T47D (cell line): ENCODE results near the gene RHBDL3.

Experiments
- DNase-seq, 2 experiments: peaks; one replicate each; pipeline versions ENCODE4 v3.0.0 to v3.0.0-alpha.2; 2011 to 2012; ENCODE audit warnings: low read depth in 1 of 2, low spot score in 1 of 2
- JUND ChIP-seq: IDR thresholded peaks from 2 replicates; pipeline ENCODE4 v1.6.1; 2012; ENCODE audit warnings: low read depth
- in situ Hi-C: cut with HindIII; loops from 2 replicates; pipeline ENCODE4 v1.10.0; 2016; ENCODE audit warnings: low sequenced_read_pairs, low pct_unique_long_range_greater_than_20kb

The RHBDL3 gene

DNA sequence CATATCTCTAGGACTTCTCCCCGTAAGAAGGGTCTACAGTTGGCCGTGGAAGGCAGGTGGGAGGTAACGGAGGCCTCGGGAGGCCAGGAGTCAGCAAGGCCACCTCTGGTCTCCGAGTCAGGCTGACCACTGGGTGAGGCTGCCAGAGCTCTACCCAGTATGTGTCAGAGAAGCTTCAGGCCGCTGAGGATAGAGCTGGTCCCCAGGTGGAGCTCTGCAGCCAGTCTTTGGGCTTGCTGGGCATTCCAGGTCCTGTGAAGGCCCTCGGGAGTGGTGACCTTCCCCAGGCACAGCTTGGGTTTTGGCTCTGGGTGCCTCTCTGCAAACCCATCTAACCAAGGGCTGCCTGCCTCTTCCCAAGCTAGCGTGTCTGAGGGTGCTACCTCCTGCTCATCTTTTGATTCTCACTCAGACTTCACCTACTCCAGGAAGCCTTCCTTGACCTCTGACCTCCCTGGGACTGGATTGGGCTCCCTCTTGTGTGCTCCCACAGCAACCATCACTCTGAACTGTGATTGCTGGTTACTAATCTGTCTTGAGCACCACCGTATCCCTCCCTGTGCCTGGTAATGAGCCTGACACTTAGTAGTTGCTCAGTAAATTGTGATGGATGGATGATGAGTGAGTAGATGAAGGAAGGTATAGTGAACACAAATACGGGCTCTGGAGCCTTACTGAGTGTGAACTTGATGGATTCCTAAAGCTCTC lies 22.3 kb downstream of the RHBDL3 start:
- TF ChIP-seq JUND, result no peak
- in situ Hi-C loops, result no loop called here
- peak in 1 of 2 experiments; percentile 30 for DNase-seq

DNA sequence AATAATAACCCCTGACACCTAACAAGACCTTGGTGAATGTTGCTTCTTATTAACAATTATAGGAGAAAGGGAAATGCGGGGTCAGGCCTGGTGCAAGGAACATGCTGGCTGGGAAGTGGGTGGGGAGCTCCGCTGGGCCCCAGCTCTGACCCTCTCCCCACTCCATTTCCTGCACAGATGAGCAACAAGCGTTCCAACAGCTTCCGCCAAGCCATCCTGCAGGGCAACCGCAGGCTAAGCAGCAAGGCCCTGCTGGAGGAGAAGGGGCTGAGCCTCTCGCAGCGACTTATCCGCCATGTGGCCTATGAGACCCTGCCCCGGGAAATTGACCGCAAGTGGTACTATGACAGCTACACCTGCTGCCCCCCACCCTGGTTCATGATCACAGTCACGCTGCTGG lies 23.0 kb downstream of the RHBDL3 start:
- no peak for TF ChIP-seq JUND

GRCh38 chr17:32289471-32290070 lies 23.9 kb downstream of the RHBDL3 start:
- in situ Hi-C loops, result no loop called here
- TF ChIP-seq JUND, result no peak
- DNase-seq, result no peak

More for the DNA sequence above, 23.0 kb downstream of the RHBDL3 start:
- no peak for DNase-seq
- in situ Hi-C loops, result no loop called here

DNA sequence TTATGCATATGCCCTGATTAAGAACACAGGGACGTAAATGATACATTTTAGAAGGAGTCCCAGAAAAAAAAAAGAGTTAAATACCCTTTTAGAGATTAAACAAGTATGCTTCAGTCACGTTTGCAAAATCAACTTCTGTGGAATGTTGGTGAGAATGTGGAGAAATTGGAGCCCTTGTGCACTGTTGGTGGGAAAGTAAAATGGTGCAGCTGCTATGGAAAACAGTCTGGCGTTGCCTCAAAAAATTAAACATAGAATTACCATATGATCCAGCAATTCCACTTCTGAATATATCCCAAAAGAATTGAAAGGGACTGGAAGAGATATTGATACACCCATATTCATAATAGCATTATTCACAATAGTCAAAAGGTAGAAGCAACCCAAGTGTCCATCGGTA lies 26.5 kb downstream of the RHBDL3 start:
- in situ Hi-C loops, result no loop called here
- no peak for DNase-seq
- no peak for TF ChIP-seq JUND

DNA sequence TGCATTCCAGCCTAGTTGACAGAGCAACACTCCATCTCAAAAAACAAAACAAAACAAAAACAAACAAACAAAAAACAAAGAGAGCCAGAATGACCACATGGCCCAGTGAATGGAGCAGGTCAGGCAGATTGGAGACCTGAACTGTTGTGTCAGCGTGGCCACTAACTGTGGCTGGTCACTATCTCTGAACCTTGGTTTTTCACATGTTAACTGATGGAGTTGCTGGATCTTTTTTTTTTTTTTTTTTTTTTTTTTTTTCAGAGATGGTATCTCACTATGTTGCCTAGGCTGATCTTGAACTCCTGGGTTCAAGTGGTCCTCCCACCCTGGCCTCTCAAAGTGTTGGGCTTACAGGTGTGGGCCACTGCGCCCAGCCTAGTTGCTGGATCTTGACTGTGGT lies 31.8 kb downstream of the RHBDL3 start:
- in situ Hi-C loops, result no loop called here
- no peak for TF ChIP-seq JUND
- DNase-seq, result no peak

DNA sequence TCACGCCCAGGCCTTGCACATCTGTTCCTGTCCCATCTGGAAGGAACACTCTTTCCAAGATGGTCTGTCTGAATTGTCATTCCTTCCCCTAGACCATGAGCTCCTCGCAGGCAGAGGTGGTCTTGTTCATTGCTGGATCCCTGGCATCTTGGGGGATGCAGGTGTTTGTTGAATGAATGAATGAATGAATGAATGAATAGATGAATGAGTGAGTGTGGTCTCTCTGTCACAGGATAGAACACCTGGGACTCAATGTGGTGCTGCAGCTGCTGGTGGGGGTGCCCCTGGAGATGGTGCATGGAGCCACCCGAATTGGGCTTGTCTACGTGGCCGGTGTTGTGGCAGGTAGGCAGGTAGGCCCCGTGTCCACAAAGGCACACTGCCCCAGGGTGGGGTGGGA lies 32.2 kb downstream of the RHBDL3 start:
- in situ Hi-C loops, result no loop called here
- no peak for DNase-seq
- TF ChIP-seq JUND, result no peak

DNA sequence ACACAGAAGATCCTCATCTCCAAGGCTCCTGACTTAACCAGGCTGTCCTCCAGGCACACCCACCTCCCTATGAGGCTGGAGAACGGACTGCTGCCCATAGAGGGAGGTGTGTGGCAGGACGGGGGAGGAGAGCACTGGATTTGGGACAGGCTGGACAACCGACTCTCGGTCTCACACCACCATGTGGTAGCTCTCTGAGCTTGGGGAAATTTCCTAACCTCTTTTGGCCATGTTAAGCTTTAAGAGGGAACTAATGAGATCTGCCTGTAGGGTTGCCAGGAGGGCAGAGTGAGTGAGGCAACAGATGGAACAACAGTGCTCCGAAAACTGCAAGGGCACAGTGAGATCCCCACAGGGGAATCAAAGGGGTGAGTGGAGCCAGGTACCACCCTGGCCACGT lies 32.7 kb downstream of the RHBDL3 start:
- in situ Hi-C loops, result no loop called here
- DNase-seq, result peak; percentile 35 to 76

DNA sequence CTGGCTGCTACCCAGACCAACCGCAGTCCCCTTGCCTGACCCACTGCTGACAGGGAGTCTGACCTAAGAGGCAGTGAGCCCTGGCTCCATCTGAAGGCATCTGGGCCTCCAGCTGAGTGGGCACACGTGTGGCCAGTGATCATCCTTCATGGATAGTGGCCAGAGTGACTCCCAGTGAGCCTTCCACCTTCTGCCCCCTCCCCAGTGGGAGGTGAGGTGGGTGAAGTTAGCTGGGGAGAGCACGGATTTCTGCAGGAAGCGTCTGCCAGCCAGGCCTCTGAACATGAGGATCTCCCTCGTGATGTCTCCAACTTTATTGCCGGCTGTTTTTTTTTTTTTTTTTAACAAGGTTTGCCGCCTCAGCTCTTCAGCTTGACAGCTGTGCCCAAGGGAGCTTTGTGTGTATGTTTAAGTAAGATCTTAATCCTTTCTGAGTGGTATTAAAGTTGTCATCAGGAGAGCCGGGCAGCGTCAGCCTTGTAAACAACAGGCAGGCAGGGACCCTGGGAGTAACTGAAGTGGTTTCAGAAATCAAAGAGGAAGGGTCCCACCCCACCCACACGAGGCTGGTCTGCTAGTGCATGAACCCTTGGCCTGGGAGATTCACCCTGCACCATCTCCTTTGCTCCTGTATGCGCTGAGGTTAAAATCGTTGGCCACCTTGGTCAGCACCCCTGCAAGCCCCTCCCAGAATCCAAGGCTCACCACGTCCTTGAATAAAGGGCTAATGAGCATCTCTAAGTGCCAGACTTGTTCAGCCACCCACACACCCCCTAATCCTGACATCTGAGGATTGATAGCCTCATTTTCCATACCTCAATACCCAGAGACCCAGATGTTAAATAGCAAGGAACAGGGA lies 33.3 kb downstream of the RHBDL3 start:
- peak; percentile 39 to 79 for DNase-seq
- in situ Hi-C loops, result no loop called here
- TF ChIP-seq JUND, result no peak

More for the DNA sequence above, 32.7 kb downstream of the RHBDL3 start:
- no peak for TF ChIP-seq JUND

- TF ChIP-seq JUND, result no peak
- no peak for DNase-seq
- in situ Hi-C loops, result no loop called here
These were observed 34.0 kb downstream of the RHBDL3 start for GRCh38 chr17:32299580-32300164.

DNA sequence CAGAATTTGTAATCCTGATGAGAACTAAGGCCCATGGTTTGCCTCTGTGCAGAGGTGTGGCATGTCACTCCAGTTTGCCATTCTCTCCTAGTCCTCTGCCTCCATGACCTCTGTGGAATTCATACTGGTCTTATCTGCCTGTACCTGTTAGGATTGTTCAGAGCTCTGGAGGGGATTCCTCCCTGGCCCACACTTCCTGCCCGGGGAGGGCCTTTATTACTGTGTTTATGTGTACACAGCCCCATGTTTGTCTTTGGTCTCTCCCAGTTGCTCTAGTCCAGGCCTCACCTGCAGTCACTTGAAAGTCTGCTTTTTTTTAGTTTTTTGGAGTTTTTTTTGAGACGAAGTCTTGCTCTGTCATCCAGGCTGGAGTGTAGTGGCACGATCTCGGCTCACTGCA lies 36.4 kb downstream of the RHBDL3 start:
- TF ChIP-seq JUND, result no peak
- in situ Hi-C loops, result no loop called here
- DNase-seq, result no peak

GRCh38 chr17:32302860-32303649 lies 37.4 kb downstream of the RHBDL3 start:
- peak in 1 of 2 experiments; percentile 87 for DNase-seq

DNA sequence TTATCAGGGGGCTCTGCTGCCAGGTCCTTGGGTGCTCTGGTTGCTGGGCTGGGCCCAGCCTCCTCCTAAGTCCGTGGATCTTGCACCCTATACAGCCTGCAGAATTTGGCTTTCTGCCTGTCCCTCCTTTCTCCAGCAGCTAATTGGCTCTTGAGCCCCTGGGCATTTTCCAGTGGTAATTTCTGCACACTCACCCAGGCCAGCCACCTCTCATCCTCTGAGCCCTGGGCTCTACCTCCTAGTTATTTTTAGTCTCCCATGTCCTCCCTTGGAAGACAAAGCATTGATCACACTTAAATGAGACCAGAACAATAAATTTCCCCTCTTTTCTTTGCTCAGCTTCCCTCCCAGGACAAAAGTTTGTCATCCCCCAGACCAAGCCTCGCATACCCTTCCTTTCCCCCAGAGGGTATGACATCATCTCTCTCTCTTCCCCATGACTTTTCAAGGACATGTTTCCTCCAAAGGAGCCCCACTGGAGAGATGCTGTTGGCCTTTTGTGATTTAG lies 38.2 kb downstream of the RHBDL3 start:
- TF ChIP-seq JUND, result no peak
- peak in 1 of 2 experiments; percentile 61 for DNase-seq
- in situ Hi-C loops, result no loop called here

More at GRCh38 chr17:32302860-32303649, 37.4 kb downstream of the RHBDL3 start:
- in situ Hi-C loops, result no loop called here
- no peak; the same call in 1 of the 2 replicates for TF ChIP-seq JUND
